HCT116 (cell line): ENCODE measurements around the gene HJURP.

Source experiments
- CTCF ChIP-seq, 3 experiments: fragments of 200-600 bp in 1 of 3; sonication (generic) in 1 of 3; IDR thresholded peaks in 2 of 3; conservative IDR thresholded peaks in 1 of 3; 2 replicates each; pipeline ENCODE4 v1.5.1; 2012 to 2017; ENCODE audit warnings: low read depth in 2 of 3, low read length in 2 of 3, antibody characterized with exemption in 1 of 3, borderline replicate concordance in 1 of 3, control low read depth in 1 of 3, mild to moderate bottlenecking in 1 of 3, mixed read lengths in 1 of 3, mixed run types in 1 of 3, moderate library complexity in 1 of 3; ENCODE audit not compliant: insufficient read depth in 1 of 3
- MAX ChIP-seq: IDR thresholded peaks from 2 replicates; pipeline ENCODE4 v1.6.1; 2012
- POLR2AphosphoS5 ChIP-seq: IDR thresholded peaks from 2 replicates; pipeline ENCODE4 v1.6.1; 2011; ENCODE audit warnings: mild to moderate bottlenecking, low read depth, low read length, moderate library complexity

GRCh38 chr2:233901884-233902283 lies 47.5 kb upstream of the HJURP start:
- TF ChIP-seq CTCF (IDR thresholded peaks at IDR 0.05 in 2 of 3, conservative IDR thresholded peaks at IDR 0.05 in 1 of 3; ENCODE audit: borderline replicate concordance in 1 of 3, insufficient read depth in 1 of 3, low read depth in 2 of 3, low read length in 2 of 3) (no peak), MAX (no peak), POLR2AphosphoS5 (no peak)
